Loucy (cell line): ENCODE results near the gene AVP.

Source experiments
- CTCF ChIP-seq: fragments of 200-600 bp; sonication (generic); conservative IDR thresholded peaks from 2 replicates; pipeline ENCODE4 v1.5.1; 2014; ENCODE audit warnings: mild to moderate bottlenecking, antibody characterized with exemption, low read length
- EZH2phosphoT487 ChIP-seq: fragments of 200-600 bp; IDR thresholded peaks from 2 replicates; pipeline ENCODE4 v1.6.1; 2018; ENCODE audit warnings: antibody characterized with exemption, mild to moderate bottlenecking, moderate library complexity, borderline replicate concordance

- no peak for TF ChIP-seq CTCF
- no peak for TF ChIP-seq EZH2phosphoT487
Observed at GRCh38 chr20:3045042-3045815, 39.3 kb downstream of the AVP start.
